K562 (cell line): ENCODE results near the gene LRFN3. TPM values are rescaled to one million over a fixed set of nuclear protein-coding genes. Genes with fewer than 3 reads are reported as not detected.

Experiments used
- ATAC-seq: fragments of 200-7000 bp; cut with Tn5 transposase; 3 replicates; pipeline ENCODE4 v1.9.1; 2020; ENCODE audit warnings: moderate library complexity
- BruUV-seq: library from RNA; stranded (reverse); fragments of 400-500 nt; replicated peaks from 2 replicates; lab custom pipeline; 2021; lab: Mats Ljungman, UMichigan
- CTCF ChIA-PET: fragments of 300-600 bp; formaldehyde crosslinking; extraction: SDS; loops from one replicate; lab custom pipeline; 2021; ENCODE audit warnings: low intra/inter-chr PET ratio; lab: Yijun Ruan, JAX
- POLR2A ChIA-PET: fragments of 300-600, 350-650 bp; sonication (Branson Sonifier 250); formaldehyde crosslinking; extraction: SDS; loops from one replicate; lab custom pipeline; 2021; ENCODE audit warnings: antibody characterized with exemption, inconsistent platforms; lab: Yijun Ruan, JAX
- DNase-seq, 4 experiments: peaks; one replicate each; pipeline versions ENCODE4 v3.0.0 to v3.0.0-alpha.2; 2011 to 2018; ENCODE audit warnings: low spot score in 3 of 4, mixed read lengths in 3 of 4; ENCODE audit errors: extremely low read depth in 1 of 4
- FAIRE-seq: peaks from 2 replicates; lab custom pipeline; 2011; peaks lifted over from hg19 to GRCh38; lab: Jason Lieb, UNC
- H2AFZ ChIP-seq: 2 replicates; pipeline ENCODE4 v1.6.0; 2011; ENCODE audit warnings: low read depth, low read length, control low read depth, inconsistent platforms
- H3K27ac ChIP-seq: fragments of 200-600 bp; 3 replicates; pipeline ENCODE4 v1.8.0; 2011; ENCODE audit warnings: low read depth, mild to moderate bottlenecking, control low read depth, inconsistent platforms, low read length, moderate library complexity, mixed read lengths; ENCODE audit errors: extremely low read depth
- H3K27me3 ChIP-seq, 2 experiments: fragments of 300-600 bp in 1 of 2; 2 replicates in 1 of 2; 3 replicates in 1 of 2; pipeline versions ENCODE4 v1.6.0 to v1.8.0; 2011; ENCODE audit warnings: inconsistent platforms in 2 of 2, low read length in 2 of 2, mild to moderate bottlenecking in 1 of 2, mixed read lengths in 1 of 2, moderate library complexity in 1 of 2; ENCODE audit not compliant: control insufficient read depth in 2 of 2, insufficient read depth in 2 of 2
- H3K36me3 ChIP-seq: fragments of 300-600 bp; 3 replicates; pipeline ENCODE4 v1.8.0; 2011; ENCODE audit warnings: mild to moderate bottlenecking, low read length, inconsistent platforms; ENCODE audit not compliant: control insufficient read depth, insufficient read depth
- H3K4me1 ChIP-seq, 2 experiments: fragments of 200-600 bp in 1 of 2; replicated peaks in 1 of 2; 2 replicates in 1 of 2; 3 replicates in 1 of 2; pipeline versions ENCODE4 v1.5.1 to v1.8.0; 2011; ENCODE audit warnings: inconsistent platforms in 2 of 2, low read length in 2 of 2, mild to moderate bottlenecking in 1 of 2, mixed read lengths in 1 of 2, moderate library complexity in 1 of 2; ENCODE audit not compliant: control insufficient read depth in 2 of 2, insufficient read depth in 2 of 2
- H3K4me2 ChIP-seq: 2 replicates; pipeline ENCODE4 v1.6.1; 2011; ENCODE audit warnings: low read length, control low read depth, inconsistent platforms, mixed read lengths; ENCODE audit not compliant: insufficient read depth
- H3K4me3 ChIP-seq: fragments of 200-600 bp; sonication (generic), shearing (Covaris generic); 2 replicates; pipeline ENCODE4 v1.5.1; 2016; ENCODE audit warnings: control low read depth, inconsistent platforms
- H3K79me2 ChIP-seq: fragments of 200-600 bp; 3 replicates; pipeline ENCODE4 v1.8.0; 2011; ENCODE audit warnings: low read length, inconsistent platforms; ENCODE audit not compliant: control insufficient read depth, insufficient read depth
- H3K9ac ChIP-seq, 2 experiments: 2 replicates each; pipeline versions ENCODE4 v1.6.0 to v1.6.1; 2011; ENCODE audit warnings: low read depth in 2 of 2, low read length in 2 of 2, control low read depth in 1 of 2, inconsistent platforms in 1 of 2, mild to moderate bottlenecking in 1 of 2, mixed read lengths in 1 of 2; ENCODE audit not compliant: insufficient read depth in 1 of 2
- H3K9me1 ChIP-seq: one replicate; pipeline ENCODE4 v1.6.0; 2011; ENCODE audit warnings: inconsistent platforms, mild to moderate bottlenecking, low read length, moderate library complexity; ENCODE audit not compliant: control insufficient read depth, insufficient read depth
- H3K9me3 ChIP-seq: replicated peaks from 2 replicates; pipeline ENCODE4 v1.5.1; 2011; ENCODE audit warnings: low read depth, low read length, inconsistent platforms; ENCODE audit not compliant: control insufficient read depth, insufficient read depth
- H4K20me1 ChIP-seq: replicated peaks from 2 replicates; pipeline ENCODE4 v1.6.1; 2011; ENCODE audit warnings: low read length, inconsistent platforms, mixed read lengths; ENCODE audit not compliant: control insufficient read depth, insufficient read depth
- ARID2 ChIP-seq: fragments of 450-650 bp; IDR thresholded peaks from 2 replicates; pipeline ENCODE4 v1.6.1; 2017; ENCODE audit warnings: antibody characterized with exemption, mild to moderate bottlenecking
- CTCF ChIP-seq, 3 experiments: IDR thresholded peaks in 2 of 3; conservative IDR thresholded peaks in 1 of 3; 2 replicates each; pipeline ENCODE4 v1.5.1; 2011 to 2012; ENCODE audit warnings: low read length in 3 of 3, mild to moderate bottlenecking in 3 of 3, control low read depth in 2 of 3, improper control_type of control experiment in 1 of 3, inconsistent platforms in 1 of 3, low read depth in 1 of 3, mixed read lengths in 1 of 3, moderate library complexity in 1 of 3; ENCODE audit not compliant: insufficient read depth in 2 of 3
- FIP1L1 ChIP-seq: fragments of 200-400 bp; formaldehyde crosslinking; IDR thresholded peaks from 2 replicates; pipeline ENCODE4 v1.6.1; 2018; ENCODE audit warnings: mild to moderate bottlenecking, low read depth, low read length; ENCODE audit not compliant: poor library complexity, severe bottlenecking
- GABPA ChIP-seq: fragments of 200-800 bp; sonication (Bioruptor generic); conservative IDR thresholded peaks from 2 replicates; pipeline ENCODE4 v1.6.1; 2016; ENCODE audit warnings: low read depth, missing genetic modification characterization, missing compliant biosample characterization
- HINFP ChIP-seq: fragments of 450-650 bp; conservative IDR thresholded peaks from 2 replicates; pipeline ENCODE4 v1.6.1; 2016; ENCODE audit warnings: missing genetic modification characterization, low read depth, mild to moderate bottlenecking, control low read depth, missing compliant biosample characterization
- MEF2A ChIP-seq: IDR thresholded peaks from 2 replicates; pipeline ENCODE4 v1.6.1; 2011; ENCODE audit warnings: low read depth, mild to moderate bottlenecking, low read length, moderate library complexity; ENCODE audit not compliant: control insufficient read depth
- MTA1 ChIP-seq: fragments of 450-650 bp; IDR thresholded peaks from 2 replicates; pipeline ENCODE4 v1.6.1; 2017; ENCODE audit warnings: borderline replicate concordance
- MYBL2 ChIP-seq, 2 experiments: fragments of 450-650 bp in 1 of 2; sonication (generic) in 1 of 2; formaldehyde crosslinking in 1 of 2; IDR thresholded peaks; 2 replicates each; pipeline versions ENCODE4 v1.6.1 to v1.8.1; 2017 to 2022; ENCODE audit warnings: borderline replicate concordance in 1 of 2, inconsistent platforms in 1 of 2, low read depth in 1 of 2, mild to moderate bottlenecking in 1 of 2, missing genetic modification reagents in 1 of 2, moderate library complexity in 1 of 2
- NELFE ChIP-seq: IDR thresholded peaks from 2 replicates; pipeline ENCODE4 v1.6.1; 2011; ENCODE audit warnings: mild to moderate bottlenecking; ENCODE audit not compliant: insufficient read depth, insufficient read length
- RAD21 ChIP-seq, 2 experiments: fragments of 250-450 bp in 1 of 2; fragments of 450-650 bp in 1 of 2; sonication (Bioruptor Pico) in 1 of 2; formaldehyde crosslinking in 1 of 2; IDR thresholded peaks in 1 of 2; conservative IDR thresholded peaks in 1 of 2; 2 replicates each; pipeline versions ENCODE4 v1.4.0 to v1.8.0; 2020 to 2022; ENCODE audit warnings: mild to moderate bottlenecking in 2 of 2, moderate library complexity in 1 of 2
- SMAD4 ChIP-seq: fragments of 250-450 bp; sonication (Bioruptor Pico); conservative IDR thresholded peaks from 2 replicates; pipeline ENCODE4 v1.8.0; 2021; ENCODE audit warnings: inconsistent platforms, mild to moderate bottlenecking, moderate library complexity
- TFAP4 ChIP-seq: sonication (generic); formaldehyde crosslinking; IDR thresholded peaks from 2 replicates; pipeline ENCODE4 v1.8.0; 2022; ENCODE audit warnings: missing genetic modification reagents, mild to moderate bottlenecking, moderate library complexity, borderline replicate concordance
- U2AF2 ChIP-seq: fragments of 200-400 bp; formaldehyde crosslinking; optimal IDR thresholded peaks from 2 replicates; pipeline ENCODE3; 2017; ENCODE audit warnings: low read depth, mild to moderate bottlenecking, low read length
- ZFPM2 ChIP-seq: fragments of 250-450 bp; sonication (Bioruptor Pico); IDR thresholded peaks from 2 replicates; pipeline ENCODE4 v1.5.1; 2022; ENCODE audit warnings: mild to moderate bottlenecking
- ZNF507 ChIP-seq: conservative IDR thresholded peaks from 2 replicates; pipeline ENCODE4 v1.6.1; 2017; ENCODE audit warnings: missing genetic modification characterization, missing compliant biosample characterization
- ZNF668 ChIP-seq: fragments of 250-450 bp; sonication (Bioruptor Pico); IDR thresholded peaks from 2 replicates; pipeline ENCODE4 v1.8.0; 2022; ENCODE audit warnings: mild to moderate bottlenecking, inconsistent platforms
- ZNF780A ChIP-seq: fragments of 250-450 bp; sonication (Bioruptor Pico); IDR thresholded peaks from 2 replicates; pipeline ENCODE4 v1.5.0; 2021; ENCODE audit warnings: mild to moderate bottlenecking
- WGBS: fragments of 100-300 bp; shearing (Covaris generic); methylation state at CpG from one replicate; pipeline ENCODE4 v1.1.6; 2016; ENCODE audit warnings: low coverage, mixed read lengths; ENCODE audit not compliant: insufficient coverage; ENCODE audit errors: missing lambda C conversion rate; 5-methylcytosine and 5-hydroxymethylcytosine counted together
- in situ Hi-C: fragments of 300-500 bp; cut with MboI; formaldehyde crosslinking; loops from 4 replicates; pipeline ENCODE4 v1.15.0; 2018; ENCODE audit warnings: inconsistent platforms, mixed read lengths
- intact Hi-C: fragments of 100-400 bp; cut with micrococcal nuclease; formaldehyde crosslinking; loops from 2 replicates; pipeline ENCODE4 v1.14.2; 2022
- polyA plus RNA-seq, 8 experiments: library from polyadenylated mRNA; depleted of rRNA in 4 of 8; stranded (reverse) in 5 of 8; unstranded in 3 of 8; fragments of >200 nt; fragmentation: Nextera tagmentation in 2 of 8; fragmentation: Illumina TruSeq in 1 of 8; extraction: Ambion mirVana in 2 of 8; extraction: Trizol in 1 of 8; gene quantifications; 2 replicates each; pipeline versions ENCODE4 v1.2.1 to v1.2.3, GENCODE V29; 2011 to 2014; ENCODE audit warnings: inconsistent platforms in 1 of 8, missing spikeins in 1 of 8
- total RNA-seq, 7 experiments: library from RNA; depleted of rRNA in 6 of 7; stranded (reverse); fragments of >200 nt in 6 of 7; fragmentation: Illumina TruSeq in 2 of 7; extraction: Trizol in 2 of 7; gene quantifications; 2 replicates each; pipeline versions ENCODE4 v1.2.1 to v1.2.3, GENCODE V29; 2011 to 2021; ENCODE audit warnings: low replicate concordance in 1 of 7

Gene LRFN3
- total and polyA plus RNA-seq, 9 of the 15 experiments (the other 6 are each of a cell fraction or from before 2014, with no cell fraction given): 0.03 to 0.12 (median 0.11) TPM; not detected in 6

GRCh38 chr19:35928507-35928906, 7.7 kb upstream of the LRFN3 start:
- Histone ChIP-seq H3K9me3 (no peaks in the 10 kb centered on the region), H3K4me1 (peaks cover 2 to 6% of the 10 kb centered on the region in 2 experiments; a peak in 2 of 5 replicates), H3K4me3 (no peak overlapping the region), H3K36me3 (no peaks in the 10 kb centered on the region), H3K9me1 (no peaks in the 10 kb centered on the region), H3K27me3 (peaks cover 0 to 11% of the 10 kb centered on the region in 2 experiments; a peak in 2 of 5 replicates), H3K79me2 (no peaks in the 10 kb centered on the region), H4K20me1 (no peaks in the 10 kb centered on the region), H3K27ac (no peak overlapping the region), H3K4me2 (no peak overlapping the region), H3K9ac (no peak overlapping the region)
- POLR2A ChIA-PET: no interaction called here
- in situ Hi-C loops (no loop called here), intact Hi-C loops (no loop called here)
- FAIRE-seq (no peak), DNase-seq (no peak)
- BruUV-seq: no TSS peak
- 21% methylated on average over 4 of the region's 5 CpGs for WGBS
- TF ChIP-seq TFAP4 (CRISPR knock-in tag): no peak
- TF ChIP-seq U2AF2: no peak
- TF ChIP-seq ZNF507: no peak
- no peak for TF ChIP-seq MTA1
- TF ChIP-seq ZNF780A (CRISPR knock-in tag): no peak
- no peak for TF ChIP-seq HINFP
- no peak for TF ChIP-seq MYBL2 (IDR thresholded peaks at IDR 0.05; ENCODE audit: low read depth)
- TF ChIP-seq MYBL2 (CRISPR knock-in tag; IDR thresholded peaks at IDR 0.05; ENCODE audit: borderline replicate concordance): no peak
- TF ChIP-seq FIP1L1: no peak
- no peak for TF ChIP-seq ZFPM2 (CRISPR knock-in tag)
- no peak for TF ChIP-seq GABPA
- TF ChIP-seq SMAD4: no peak
- TF ChIP-seq NELFE: no peak
- TF ChIP-seq MEF2A: no peak
- no peak for TF ChIP-seq RAD21 (CRISPR knock-in tag; conservative IDR thresholded peaks at IDR 0.05 in 1 of 2, IDR thresholded peaks at IDR 0.05 in 1 of 2)
- TF ChIP-seq ARID2: no peak
- TF ChIP-seq ZNF668 (CRISPR knock-in tag): no peak
- TF ChIP-seq CTCF (IDR thresholded peaks at IDR 0.05 in 2 of 3, conservative IDR thresholded peaks at IDR 0.05 in 1 of 3; ENCODE audit: insufficient read depth in 2 of 3, low read depth in 1 of 3, low read length in 3 of 3): no peak
- TF ChIP-seq, all 486 proteins: peak for 0
- CTCF ChIA-PET: no interaction called here
- no peak overlapping the region for H2AFZ ChIP-seq
- ATAC-seq: no peak
